HG02610 (cell line): ENCODE results near the gene RGS1.

Experiments
- ATAC-seq: cut with Tn5 transposase; IDR thresholded peaks from one replicate; pipeline ENCODE4 v1.9.1; 2021; ENCODE audit warnings: mild to moderate bottlenecking, moderate library complexity; ENCODE audit not compliant: unreplicated experiment

Gene RGS1

DNA sequence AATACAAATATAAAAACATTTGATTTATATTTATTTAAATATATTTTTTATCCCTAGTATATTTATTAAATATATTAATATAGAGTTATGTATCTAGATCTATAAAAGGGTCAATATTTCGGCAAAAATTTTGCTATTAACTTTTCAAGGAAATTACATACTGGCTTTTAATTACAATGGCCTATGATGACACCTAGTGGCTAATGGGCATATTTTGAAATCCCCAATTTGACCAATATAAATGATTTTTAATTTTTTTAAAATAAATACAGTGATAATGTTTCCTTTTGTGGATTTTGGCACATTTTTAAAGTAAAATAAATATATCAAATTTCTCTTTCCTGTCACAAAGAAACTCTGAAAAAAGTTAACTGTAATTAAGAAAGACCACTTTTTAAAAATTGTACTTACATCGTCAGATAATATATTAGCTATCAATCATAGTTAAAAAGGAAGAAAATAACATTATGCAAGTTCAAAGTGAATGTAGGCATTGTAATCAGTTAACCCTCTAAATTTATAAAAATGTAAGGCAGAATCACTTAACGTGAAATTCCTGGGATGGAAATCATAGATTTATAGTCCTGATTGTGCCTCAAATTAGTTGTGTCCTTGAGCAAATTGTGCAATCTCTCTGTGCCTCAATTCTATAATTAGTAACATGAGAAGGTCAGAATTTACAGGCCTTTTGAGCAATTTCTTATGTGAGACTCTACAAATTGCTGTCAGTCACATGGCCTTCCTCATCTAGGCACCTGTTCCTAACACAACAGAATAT lies 34.7 kb downstream of the RGS1 start:
- ATAC-seq: no peak

- peak; percentile 68 for ATAC-seq
Measured at GRCh38 chr1:192615055-192615454, 39.5 kb downstream of the RGS1 start.

- no peak for ATAC-seq
Measured at GRCh38 chr1:192620071-192620635, 44.6 kb downstream of the RGS1 start.

GRCh38 chr1:192626366-192627179 lies 51.0 kb downstream of the RGS1 start:
- ATAC-seq: peak; percentile 90

- ATAC-seq: no peak
Measured at GRCh38 chr1:192627901-192628300, 52.3 kb downstream of the RGS1 start.

GRCh38 chr1:192628396-192629057 lies 53.0 kb downstream of the RGS1 start:
- no peak for ATAC-seq

GRCh38 chr1:192629612-192630011 lies 54.0 kb downstream of the RGS1 start:
- ATAC-seq: no peak
